Keratinocyte (primary cell): Measurements from ENCODE around the gene EXOC6B. TPM values are rescaled to one million over a fixed set of nuclear protein-coding genes. Genes with fewer than 3 reads are reported as not detected.

Source experiments
- DNase-seq: peaks from one replicate; pipeline ENCODE4 v3.0.0-alpha.2; 2011; ENCODE audit warnings: low read depth, missing footprints, low spot score
- FAIRE-seq: peaks from 2 replicates; lab custom pipeline; 2011; peaks lifted over from hg19 to GRCh38; lab: Jason Lieb, UNC
- H2AFZ ChIP-seq: 2 replicates; pipeline ENCODE4 v1.6.0; 2012; ENCODE audit warnings: low read length, control low read depth, inconsistent platforms; ENCODE audit not compliant: control insufficient read depth
- H3K27ac ChIP-seq: 2 replicates; pipeline ENCODE4 v1.5.1; 2011; ENCODE audit warnings: low read length; ENCODE audit not compliant: control insufficient read depth, insufficient read depth
- H3K27me3 ChIP-seq: 3 replicates; pipeline ENCODE4 v1.6.0; 2011; ENCODE audit warnings: low read length; ENCODE audit not compliant: control insufficient read depth, insufficient read depth; ENCODE audit errors: extremely low read depth
- H3K36me3 ChIP-seq, 2 experiments: 2 replicates in 1 of 2; 3 replicates in 1 of 2; pipeline ENCODE4 v1.5.1; 2011; ENCODE audit warnings: low read length in 2 of 2, mild to moderate bottlenecking in 1 of 2; ENCODE audit not compliant: control insufficient read depth in 2 of 2, insufficient read depth in 2 of 2; ENCODE audit errors: extremely low read depth in 1 of 2
- H3K4me1 ChIP-seq: 3 replicates; pipeline ENCODE4 v1.5.1; 2011; ENCODE audit warnings: low read length; ENCODE audit not compliant: control insufficient read depth, insufficient read depth; ENCODE audit errors: extremely low read depth
- H3K4me2 ChIP-seq: 3 replicates; pipeline ENCODE4 v1.6.0; 2011; ENCODE audit warnings: low read depth, low read length; ENCODE audit not compliant: control insufficient read depth, insufficient read depth; ENCODE audit errors: extremely low read depth
- H3K4me3 ChIP-seq, 3 experiments: fragments of 200-600 bp in 1 of 3; sonication (generic) in 1 of 3; 2 replicates in 2 of 3; 3 replicates in 1 of 3; pipeline ENCODE4 v1.5.1; 2011 to 2016; ENCODE audit warnings: low read length in 3 of 3, mild to moderate bottlenecking in 3 of 3, control low read depth in 2 of 3, inconsistent platforms in 1 of 3, low read depth in 1 of 3, mixed read lengths in 1 of 3, mixed run types in 1 of 3, moderate library complexity in 1 of 3; ENCODE audit not compliant: control insufficient read depth in 2 of 3, insufficient read depth in 2 of 3; ENCODE audit errors: extremely low read depth in 1 of 3
- H3K79me2 ChIP-seq: 2 replicates; pipeline ENCODE4 v1.6.0; 2012; ENCODE audit warnings: low read length; ENCODE audit not compliant: control insufficient read depth, insufficient read depth
- H3K9ac ChIP-seq: 3 replicates; pipeline ENCODE4 v1.6.0; 2011; ENCODE audit warnings: low read length; ENCODE audit not compliant: control insufficient read depth, insufficient read depth; ENCODE audit errors: extremely low read depth
- H3K9me1 ChIP-seq: 3 replicates; pipeline ENCODE4 v1.6.0; 2011; ENCODE audit warnings: low read length; ENCODE audit not compliant: control insufficient read depth, insufficient read depth; ENCODE audit errors: extremely low read depth
- H3K9me3 ChIP-seq: 2 replicates; pipeline ENCODE4 v1.5.1; 2012; ENCODE audit warnings: low read depth, low read length; ENCODE audit not compliant: control insufficient read depth
- H4K20me1 ChIP-seq: 3 replicates; pipeline ENCODE4 v1.6.0; 2011; ENCODE audit warnings: low read length; ENCODE audit not compliant: control insufficient read depth, insufficient read depth; ENCODE audit errors: extremely low read depth
- CTCF ChIP-seq, 3 experiments: IDR thresholded peaks in 1 of 3; conservative IDR thresholded peaks in 1 of 3; optimal IDR thresholded peaks in 1 of 3; 2 replicates in 2 of 3; 3 replicates in 1 of 3; pipeline versions ENCODE3 to v1.5.1; 2011; ENCODE audit warnings: low read length in 3 of 3, mild to moderate bottlenecking in 3 of 3, moderate library complexity in 2 of 3, control low read depth in 1 of 3, inconsistent platforms in 1 of 3; ENCODE audit not compliant: insufficient read depth in 2 of 3; ENCODE audit errors: extremely low read depth in 1 of 3
- EZH2 ChIP-seq: IDR thresholded peaks from one replicate; pipeline ENCODE4 v1.6.1; 2012; ENCODE audit warnings: inconsistent platforms, mild to moderate bottlenecking, low read length, moderate library complexity
- dilution Hi-C: fragments of 300-500 bp; cut with MboI; formaldehyde crosslinking; loops from one replicate; pipeline ENCODE4 v1.7.0; 2020; ENCODE audit warnings: low sequenced_read_pairs; ENCODE audit not compliant: extremely low pct_ligation_motif_present
- polyA plus RNA-seq, 5 experiments: library from polyadenylated mRNA; depleted of rRNA in 3 of 5; stranded (reverse) in 3 of 5; stranded (forward) in 1 of 5; unstranded in 1 of 5; fragments of >200 nt; gene quantifications; 1 replicate in 1 of 5; 2 replicates in 3 of 5; 3 replicates in 1 of 5; pipeline versions ENCODE4 v1.2.1 to v1.2.3, GENCODE V29; 2011 to 2012; ENCODE audit warnings: missing spikeins in 2 of 5, low read depth in 1 of 5, low replicate concordance in 1 of 5

EXOC6B gene
- polyA plus RNA-seq, 1 donor (not counting 4 experiments of a cell fraction or from before 2014, with no cell fraction given): 37.3 TPM

GRCh38 chr2:72362733-72363132 lies 463.1 kb downstream of the EXOC6B start:
- Histone ChIP-seq H3K9me1 (no peaks in the 10 kb centered on the region), H2AFZ (no peak overlapping the region), H3K4me2 (no peak overlapping the region), H3K79me2 (no peaks in the 10 kb centered on the region), H3K9me3 (no peaks in the 10 kb centered on the region), H3K36me3 (no peaks in the 10 kb centered on the region), H3K4me3 (no peak overlapping the region), H3K27me3 (no peaks in the 10 kb centered on the region), H3K4me1 (peaks cover 4% of the 10 kb centered on the region), H3K9ac (no peak overlapping the region), H4K20me1 (peaks cover 3% of the 10 kb centered on the region), H3K27ac (no peak overlapping the region)
- no peak for FAIRE-seq
- DNase-seq: no peak
- TF ChIP-seq CTCF (optimal IDR thresholded peaks at IDR 0.05 in 1 of 3, IDR thresholded peaks at IDR 0.05 in 1 of 3, conservative IDR thresholded peaks at IDR 0.05 in 1 of 3; ENCODE audit: extremely low read depth in 1 of 3, insufficient read depth in 2 of 3, low read length in 3 of 3): no peak
- TF ChIP-seq EZH2: no peak
- dilution Hi-C loops: no loop called here

GRCh38 chr2:72361521-72361920 lies 464.3 kb downstream of the EXOC6B start:
- Histone ChIP-seq H3K9me3 (no peaks in the 10 kb centered on the region), H3K9ac (no peak overlapping the region), H4K20me1 (no peaks in the 10 kb centered on the region), H3K9me1 (no peaks in the 10 kb centered on the region), H3K4me1 (no peaks in the 10 kb centered on the region), H2AFZ (no peak overlapping the region), H3K4me3 (no peak overlapping the region), H3K4me2 (no peak overlapping the region), H3K79me2 (no peaks in the 10 kb centered on the region), H3K36me3 (no peaks in the 10 kb centered on the region), H3K27ac (no peak overlapping the region), H3K27me3 (no peaks in the 10 kb centered on the region)
- dilution Hi-C loops: no loop called here
- no peak for DNase-seq
- FAIRE-seq: no peak
- TF ChIP-seq CTCF (optimal IDR thresholded peaks at IDR 0.05 in 1 of 3, IDR thresholded peaks at IDR 0.05 in 1 of 3, conservative IDR thresholded peaks at IDR 0.05 in 1 of 3; ENCODE audit: extremely low read depth in 1 of 3, insufficient read depth in 2 of 3, low read length in 3 of 3): no peak
